ENCODE measurements around the gene SNCB. TPM values are rescaled to one million over a fixed set of nuclear protein-coding genes. Genes with fewer than 3 reads are reported as not detected.
A peak's percentile ranks its signal among the peaks of the same experiment; 100 is the strongest.

The SNCB gene
- total and polyA plus RNA-seq, 11 donors: 0.23 TPM; not detected in 10

GRCh38 chr5:176677209-176677939, 47.0 kb upstream of the SNCB start:
- 54 to 78% (median 62%) methylated on average over 12 of the region's 12 CpGs for WGBS, 4 donors
- no peak overlapping the region for H3K4me3 ChIP-seq
- peak; percentile 5 to 63 (median 54) for ATAC-seq
- peaks cover 0 to 30% (median 15%) of the 10 kb centered on the region in 12 donors for H3K4me1 ChIP-seq
- peaks cover 0 to 45% (median 25%) of the 10 kb centered on the region in 9 donors for H3K27me3 ChIP-seq
- intact Hi-C loops (cut with DNase I): loop anchor here in 2 of 10 donors (5.0 kb wide), 2 partner anchors 130 to 280 kb away; no protein-coding TSS in a partner anchor
- H3K36me3 ChIP-seq: no peaks in the 10 kb centered on the region
- peak overlapping the region in 2 of 12 donors; percentile 22 to 24 for H3K27ac ChIP-seq
- peak in 3 of 5 donors; percentile 43 to 69 (median 64) for DNase-seq
- no peak for TF ChIP-seq POLR2A (IDR thresholded peaks at IDR 0.05)
- H3K9me3 ChIP-seq: no peaks in the 10 kb centered on the region

GRCh38 chr5:176676361-176676824, 46.1 kb upstream of the SNCB start:
- ATAC-seq (peak; percentile 30 to 90 (median 52)), DNase-seq (peak; percentile 66 to 88 (median 74))
- intact Hi-C loops (cut with DNase I): loop anchor here in 2 of 10 donors (5.0 kb wide), 2 partner anchors 131 to 281 kb away; no protein-coding TSS in a partner anchor
- peaks cover 0 to 30% (median 15%) of the 10 kb centered on the region in 12 donors for H3K4me1 ChIP-seq
- no peaks in the 10 kb centered on the region for H3K9me3 ChIP-seq
- H3K27me3 ChIP-seq: peaks cover 0 to 40% (median 25%) of the 10 kb centered on the region in 9 donors
- WGBS, 4 donors: 38 to 56% (median 47%) methylated on average over 7 to 10 of the region's 10 CpGs
- TF ChIP-seq CTCF (IDR thresholded peaks at IDR 0.05) (no peak), POLR2A (IDR thresholded peaks at IDR 0.05) (no peak)
- peak overlapping the region in 2 of 12 donors; percentile 22 to 24 for H3K27ac ChIP-seq
- H3K36me3 ChIP-seq: no peaks in the 10 kb centered on the region
- H3K4me3 ChIP-seq: no peak overlapping the region

- Histone ChIP-seq H3K4me1 (peaks cover 0 to 30% (median 15%) of the 10 kb centered on the region in 12 donors), H3K27me3 (peaks cover 0 to 35% (median 20%) of the 10 kb centered on the region in 9 donors), H3K36me3 (no peaks in the 10 kb centered on the region), H3K27ac (no peak overlapping the region), H3K9me3 (no peaks in the 10 kb centered on the region), H3K4me3 (no peak overlapping the region)
- 55 to 64% (median 61%) methylated on average over 19 of the region's 19 CpGs for WGBS, 4 donors
- ATAC-seq (no peak), DNase-seq (peak in 2 of 5 donors; percentile 28 to 44)
- intact Hi-C loops (cut with DNase I): loop anchor here in 2 of 10 donors (5.0 kb wide), 2 partner anchors 131 to 281 kb away; no protein-coding TSS in a partner anchor
- TF ChIP-seq POLR2A (IDR thresholded peaks at IDR 0.05): no peak
- TF ChIP-seq CTCF (IDR thresholded peaks at IDR 0.05): peak in 8 of 12 donors; percentile 11 to 55 (median 24)
Measured at GRCh38 chr5:176675676-176676360, 45.5 kb upstream of the SNCB start.

- TF ChIP-seq POLR2A (IDR thresholded peaks at IDR 0.05): no peak
- no peak for TF ChIP-seq CTCF (IDR thresholded peaks at IDR 0.05)
- no peaks in the 10 kb centered on the region for H3K9me3 ChIP-seq
- no peaks in the 10 kb centered on the region for H3K36me3 ChIP-seq
- H3K4me3 ChIP-seq: no peak overlapping the region
- ATAC-seq: no peak
- intact Hi-C loops (cut with DNase I): loop anchor here in 3 of 10 donors (5.0 kb wide), 3 partner anchors 133 to 283 kb away; no protein-coding TSS in a partner anchor
- H3K4me1 ChIP-seq: peaks cover 0 to 24% (median 9%) of the 10 kb centered on the region in 12 donors
- 89 to 92% (median 89%) methylated on average over 17 of the region's 17 CpGs for WGBS, 4 donors
- DNase-seq: peak in 1 of 5 donors; percentile 10
- no peak overlapping the region for H3K27ac ChIP-seq
- peaks cover 0 to 36% (median 10%) of the 10 kb centered on the region in 9 donors for H3K27me3 ChIP-seq
Measured at GRCh38 chr5:176674799-176675198, 44.5 kb upstream of the SNCB start.
